ENCODE results near the gene FBLIM1. TPM values are rescaled to one million over a fixed set of nuclear protein-coding genes. Genes with fewer than 3 reads are reported as not detected.

The FBLIM1 gene
- total RNA-seq, 1 experiment from 2014 or later, result 64.7 TPM

GRCh38 chr1:15735304-15736037 is 23.1 kb upstream of the FBLIM1 start:
- H3T11ph ChIP-seq (ENCODE audit: low read length), result no peak overlapping the region
- no peak overlapping the region for H2AK5ac ChIP-seq (ENCODE audit: insufficient read length, low read length)
- no peak overlapping the region for H2BK120ac ChIP-seq (ENCODE audit: low read depth, low read length, poor library complexity, severe bottlenecking)
- no peaks in the 10 kb centered on the region for H3K27me3 ChIP-seq (ENCODE audit: insufficient read depth, low read length)
- H3K9me3 ChIP-seq (ENCODE audit: control insufficient read depth, low read depth, low read length), result no peaks in the 10 kb centered on the region
- H3K56ac ChIP-seq (ENCODE audit: insufficient read length, low read depth, low read length), result no peak overlapping the region
- no peak overlapping the region for H4K8ac ChIP-seq (replicated peaks; ENCODE audit: insufficient read length, low read depth, low read length)
- Mint-ChIP-seq H3K9me3 (no peaks in the 10 kb centered on the region), H3K4me3 (no peak overlapping the region), H3K27me3 (ENCODE audit: low read depth) (peaks cover 2% of the 10 kb centered on the region; the same call in 1 of the 2 replicates), H3K4me1 (peaks cover 5 to 10% of the 10 kb centered on the region in 2 experiments), H3K27ac (no peak overlapping the region), H3K36me3 (ENCODE audit: insufficient read depth in 1 of 3, low read depth in 3 of 3) (peaks cover 6 to 21% (median 20%) of the 10 kb centered on the region in 3 experiments; a peak in 5 of 7 replicates)
- H2BK5ac ChIP-seq (ENCODE audit: insufficient read length, low read length), result no peak overlapping the region
- no peaks in the 10 kb centered on the region for H3K79me2 ChIP-seq (ENCODE audit: insufficient read depth, low read length)
- H3K79me1 ChIP-seq (ENCODE audit: insufficient read depth, low read depth, low read length, poor library complexity, severe bottlenecking), result no peaks in the 10 kb centered on the region
- H3K27ac ChIP-seq (ENCODE audit: insufficient read length, low read depth, low read length), result no peak overlapping the region
- H4K20me1 ChIP-seq (ENCODE audit: control insufficient read depth, insufficient read depth, insufficient read length), result no peaks in the 10 kb centered on the region
- no CpG with 5 or more reads among the region's 12 CpGs for WGBS (ENCODE audit: extremely low coverage, insufficient read length, low lambda C conversion rate)
- no peaks in the 10 kb centered on the region for H3K23me2 ChIP-seq (ENCODE audit: insufficient read length, low read depth, low read length, poor library complexity, severe bottlenecking)
- no peak overlapping the region for H3K4me2 ChIP-seq (ENCODE audit: insufficient read depth, insufficient read length, low read length)
- H3K14ac ChIP-seq (ENCODE audit: insufficient read depth, low read length), result no peak overlapping the region
- no peak overlapping the region for H2BK20ac ChIP-seq (ENCODE audit: low read depth, low read length, poor library complexity, severe bottlenecking)
- TF ChIP-seq, protein P1, sequence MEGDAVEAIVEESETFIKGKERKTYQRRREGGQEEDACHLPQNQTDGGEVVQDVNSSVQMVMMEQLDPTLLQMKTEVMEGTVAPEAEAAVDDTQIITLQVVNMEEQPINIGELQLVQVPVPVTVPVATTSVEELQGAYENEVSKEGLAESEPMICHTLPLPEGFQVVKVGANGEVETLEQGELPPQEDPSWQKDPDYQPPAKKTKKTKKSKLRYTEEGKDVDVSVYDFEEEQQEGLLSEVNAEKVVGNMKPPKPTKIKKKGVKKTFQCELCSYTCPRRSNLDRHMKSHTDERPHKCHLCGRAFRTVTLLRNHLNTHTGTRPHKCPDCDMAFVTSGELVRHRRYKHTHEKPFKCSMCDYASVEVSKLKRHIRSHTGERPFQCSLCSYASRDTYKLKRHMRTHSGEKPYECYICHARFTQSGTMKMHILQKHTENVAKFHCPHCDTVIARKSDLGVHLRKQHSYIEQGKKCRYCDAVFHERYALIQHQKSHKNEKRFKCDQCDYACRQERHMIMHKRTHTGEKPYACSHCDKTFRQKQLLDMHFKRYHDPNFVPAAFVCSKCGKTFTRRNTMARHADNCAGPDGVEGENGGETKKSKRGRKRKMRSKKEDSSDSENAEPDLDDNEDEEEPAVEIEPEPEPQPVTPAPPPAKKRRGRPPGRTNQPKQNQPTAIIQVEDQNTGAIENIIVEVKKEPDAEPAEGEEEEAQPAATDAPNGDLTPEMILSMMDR (conservative IDR thresholded peaks at IDR 0.05), result no peak
- H3K23ac ChIP-seq (ENCODE audit: insufficient read length, low read depth, low read length), result no peak overlapping the region
- no peak overlapping the region for H3K4ac ChIP-seq (ENCODE audit: low read depth, low read length)
- H2AFZ ChIP-seq (ENCODE audit: low read length), result no peak overlapping the region
- H4K5ac ChIP-seq (ENCODE audit: insufficient read length, low read depth, low read length), result no peak overlapping the region
- H3K4me1 ChIP-seq (ENCODE audit: insufficient read depth, low read length), result no peaks in the 10 kb centered on the region
- H4K91ac ChIP-seq (ENCODE audit: insufficient read length, low read depth, low read length), result no peak overlapping the region
- no peak for DNase-seq
- H3K18ac ChIP-seq (ENCODE audit: insufficient read length, low read depth, low read length), result no peak overlapping the region
- H2BK15ac ChIP-seq (ENCODE audit: low read depth, low read length), result no peak overlapping the region
- no peak overlapping the region for H3K9ac ChIP-seq (ENCODE audit: extremely low read depth, insufficient read length, low read length)
- no peak overlapping the region for H2BK12ac ChIP-seq (ENCODE audit: insufficient read length, low read depth, low read length)
